ENCODE data around the gene PSG7. TPM values are rescaled to one million over a fixed set of nuclear protein-coding genes. Genes with fewer than 3 reads are reported as not detected.
A peak's percentile ranks its signal among the peaks of the same experiment; 100 is the strongest.
"Not testable (repeated sequence)": the region's sequence is repeated elsewhere in the genome, so short reads cannot be mapped to it uniquely, and the experiment has no call there.

The PSG7 gene
- polyA plus RNA-seq, 1 experiment, result 0.16 TPM

DNA sequence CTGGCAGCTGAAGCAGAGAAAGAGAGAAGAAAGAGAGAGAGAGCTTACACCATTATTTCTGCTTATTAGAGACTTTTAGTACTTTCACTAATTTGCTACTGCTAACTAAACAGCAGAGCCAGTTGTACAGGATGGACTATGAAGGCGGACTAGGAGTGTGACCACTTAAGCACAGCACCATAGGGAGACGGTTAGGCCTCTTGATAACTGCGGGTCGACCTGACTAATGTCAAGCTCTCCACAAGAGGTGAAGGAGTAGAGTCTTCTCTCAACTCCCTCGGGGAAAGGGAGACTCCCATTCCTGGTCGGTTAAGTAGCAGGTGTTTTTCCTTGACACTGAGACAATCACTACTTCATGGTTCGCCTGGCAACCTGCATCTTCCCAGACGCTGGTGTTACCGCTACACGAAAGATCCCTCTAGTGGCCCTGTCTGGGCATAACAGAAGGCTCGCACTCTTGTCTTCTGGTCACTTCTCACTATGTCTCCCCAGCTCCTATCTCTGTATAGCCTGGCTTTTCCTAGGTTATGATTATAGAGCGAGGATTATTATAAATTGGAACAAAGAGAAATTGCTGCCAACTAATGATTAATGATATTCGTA is 5.3 kb upstream of the PSG7 start:
- TF ChIP-seq, protein P1, sequence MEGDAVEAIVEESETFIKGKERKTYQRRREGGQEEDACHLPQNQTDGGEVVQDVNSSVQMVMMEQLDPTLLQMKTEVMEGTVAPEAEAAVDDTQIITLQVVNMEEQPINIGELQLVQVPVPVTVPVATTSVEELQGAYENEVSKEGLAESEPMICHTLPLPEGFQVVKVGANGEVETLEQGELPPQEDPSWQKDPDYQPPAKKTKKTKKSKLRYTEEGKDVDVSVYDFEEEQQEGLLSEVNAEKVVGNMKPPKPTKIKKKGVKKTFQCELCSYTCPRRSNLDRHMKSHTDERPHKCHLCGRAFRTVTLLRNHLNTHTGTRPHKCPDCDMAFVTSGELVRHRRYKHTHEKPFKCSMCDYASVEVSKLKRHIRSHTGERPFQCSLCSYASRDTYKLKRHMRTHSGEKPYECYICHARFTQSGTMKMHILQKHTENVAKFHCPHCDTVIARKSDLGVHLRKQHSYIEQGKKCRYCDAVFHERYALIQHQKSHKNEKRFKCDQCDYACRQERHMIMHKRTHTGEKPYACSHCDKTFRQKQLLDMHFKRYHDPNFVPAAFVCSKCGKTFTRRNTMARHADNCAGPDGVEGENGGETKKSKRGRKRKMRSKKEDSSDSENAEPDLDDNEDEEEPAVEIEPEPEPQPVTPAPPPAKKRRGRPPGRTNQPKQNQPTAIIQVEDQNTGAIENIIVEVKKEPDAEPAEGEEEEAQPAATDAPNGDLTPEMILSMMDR (IDR thresholded peaks at IDR 0.05; ENCODE audit: insufficient read depth, low read depth, low read length), result peak; percentile 39
- no peak for DNase-seq (ENCODE audit: low read depth)
- CTCF ChIA-PET, result interaction anchor here (0.8 to 1.5 kb wide), 4 partner anchors 9 to 142 kb away, joined by 3 to 4 read pairs (median 3); no protein-coding TSS in a partner anchor
- no peaks in the 10 kb centered on the region for H3K27me3 ChIP-seq (ENCODE audit: control insufficient read depth, insufficient read depth, low read length)
- H3K4me3 ChIP-seq (ENCODE audit: low read depth, low read length), result no peak overlapping the region
- no peaks in the 10 kb centered on the region for H3K36me3 ChIP-seq (ENCODE audit: control insufficient read depth, insufficient read depth, low read length)
- POLR2A ChIA-PET, result no interaction called here

DNA sequence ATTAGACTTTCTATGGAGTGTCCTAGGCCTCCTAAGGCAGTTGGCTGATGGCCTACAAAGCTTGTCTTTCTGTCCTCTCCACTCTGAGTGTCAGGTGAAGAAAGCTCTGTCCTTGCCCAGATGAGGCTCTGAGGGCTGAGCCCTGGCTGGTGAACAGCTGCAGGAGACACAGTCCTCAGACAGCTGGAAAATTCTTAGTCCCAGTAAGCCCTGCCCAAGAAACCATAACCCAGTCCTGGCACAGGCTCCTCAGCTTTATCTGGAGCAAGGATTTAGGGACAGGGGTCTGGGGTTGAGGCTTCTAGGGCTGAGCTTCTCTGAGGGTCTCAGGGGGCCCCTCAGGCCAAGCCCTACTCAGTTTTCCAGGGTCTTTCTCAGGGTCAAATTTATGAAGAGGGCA is 2.3 kb downstream of the PSG7 start:
- H3K27me3 ChIP-seq (ENCODE audit: control insufficient read depth, insufficient read depth, low read length); H3K36me3 ChIP-seq (ENCODE audit: control insufficient read depth, insufficient read depth, low read length); POLR2A ChIA-PET; DNase-seq (ENCODE audit: low read depth); H3K4me3 ChIP-seq (ENCODE audit: low read depth, low read length): not testable (repeated sequence)
- CTCF ChIA-PET, result interaction anchor here (1.0 kb wide), 1 partner anchor 142 kb away, joined by 3 read pairs; no protein-coding TSS in a partner anchor

GRCh38 chr19:42934183-42934582 is 2.8 kb downstream of the PSG7 start:
- peak; percentile 17 for DNase-seq (ENCODE audit: low read depth)
- POLR2A ChIA-PET; H3K4me3 ChIP-seq (ENCODE audit: low read depth, low read length); H3K36me3 ChIP-seq (ENCODE audit: control insufficient read depth, insufficient read depth, low read length); H3K27me3 ChIP-seq (ENCODE audit: control insufficient read depth, insufficient read depth, low read length): not testable (repeated sequence)
- CTCF ChIA-PET, result interaction anchor here (1.0 kb wide), 2 partner anchors 141 to 143 kb away, joined by 3 read pairs; no protein-coding TSS in a partner anchor

- CTCF ChIA-PET, result interaction anchor here (1.0 kb wide), 1 partner anchor 142 kb away, joined by 3 read pairs; no protein-coding TSS in a partner anchor
- POLR2A ChIA-PET; DNase-seq (ENCODE audit: low read depth): not testable (repeated sequence)
Observed at GRCh38 chr19:42933412-42933811, 3.6 kb downstream of the PSG7 start.

GRCh38 chr19:42932485-42933101 is 4.4 kb downstream of the PSG7 start:
- H3K36me3 ChIP-seq (ENCODE audit: control insufficient read depth, insufficient read depth, low read length); H3K4me3 ChIP-seq (ENCODE audit: low read depth, low read length): not testable (repeated sequence)
- CTCF ChIA-PET, result interaction anchor here (0.9 to 4.2 kb wide), 4 partner anchors 62 to 155 kb away, joined by 3 to 29 read pairs (median 6); no protein-coding TSS in a partner anchor

More at GRCh38 chr19:42933412-42933811, 3.6 kb downstream of the PSG7 start:
- not testable (repeated sequence) for H3K27me3 ChIP-seq (ENCODE audit: control insufficient read depth, insufficient read depth, low read length); H3K4me3 ChIP-seq (ENCODE audit: low read depth, low read length); H3K36me3 ChIP-seq (ENCODE audit: control insufficient read depth, insufficient read depth, low read length)

DNA sequence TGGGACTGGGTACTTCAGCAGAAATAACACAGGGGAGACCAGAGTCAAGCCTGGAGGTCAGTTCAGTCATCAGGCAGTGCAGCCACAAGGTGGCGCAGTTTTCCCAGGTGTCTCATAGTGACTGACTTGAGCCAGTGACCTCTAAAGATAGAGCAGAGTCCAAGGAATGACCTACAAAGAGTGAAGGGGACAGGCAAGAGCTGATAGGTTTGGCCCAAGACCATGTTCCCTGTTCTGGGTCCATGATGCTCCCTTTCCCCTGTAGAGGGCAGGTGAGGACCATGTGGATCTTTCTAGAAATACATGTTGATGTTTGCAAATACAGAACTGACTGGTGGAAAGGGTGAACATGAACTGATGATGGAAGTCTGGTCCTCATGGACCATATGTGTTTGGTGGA is 6.8 kb downstream of the PSG7 start:
- POLR2A ChIA-PET; H3K27me3 ChIP-seq (ENCODE audit: control insufficient read depth, insufficient read depth, low read length); H3K4me3 ChIP-seq (ENCODE audit: low read depth, low read length); H3K36me3 ChIP-seq (ENCODE audit: control insufficient read depth, insufficient read depth, low read length): not testable (repeated sequence)
- CTCF ChIA-PET, result interaction anchor here (1.2 to 4.2 kb wide), 4 partner anchors 131 to 158 kb away, joined by 3 to 29 read pairs (median 4); no protein-coding TSS in a partner anchor
- TF ChIP-seq, protein P1 (IDR thresholded peaks at IDR 0.05; ENCODE audit: insufficient read depth, low read depth, low read length), result peak; percentile 58
- peak; percentile 24 for DNase-seq (ENCODE audit: low read depth)

More at GRCh38 chr19:42932485-42933101, 4.4 kb downstream of the PSG7 start:
- POLR2A ChIA-PET; H3K27me3 ChIP-seq (ENCODE audit: control insufficient read depth, insufficient read depth, low read length): not testable (repeated sequence)
- peak; percentile 97 for DNase-seq (ENCODE audit: low read depth)

DNA sequence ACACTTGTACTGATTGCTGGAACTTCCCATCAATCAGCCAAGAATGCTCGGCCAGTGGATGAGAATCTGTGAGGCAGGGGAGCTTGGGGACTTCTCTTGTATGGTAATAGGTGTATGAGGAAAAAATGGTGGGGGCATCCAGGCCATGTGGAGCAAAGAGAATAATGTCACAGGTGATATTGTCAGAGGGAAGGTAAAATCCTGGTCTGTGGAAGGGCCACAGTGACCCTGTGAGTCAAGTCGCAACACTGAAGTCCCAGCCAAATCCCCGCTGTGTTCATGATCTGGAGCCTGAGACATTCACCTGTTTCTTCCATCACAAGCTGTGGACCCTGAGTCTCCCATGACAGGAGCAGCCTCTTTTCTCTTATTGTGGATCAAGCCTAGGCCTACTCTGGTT is 8.1 kb downstream of the PSG7 start:
- Histone ChIP-seq H3K36me3 (ENCODE audit: control insufficient read depth, insufficient read depth, low read length) (no peaks in the 10 kb centered on the region), H3K27me3 (ENCODE audit: control insufficient read depth, insufficient read depth, low read length) (no peaks in the 10 kb centered on the region), H3K4me3 (ENCODE audit: low read depth, low read length) (no peak overlapping the region)
- ChIA-PET POLR2A (no interaction called here), CTCF (interaction anchor here (0.8 to 4.2 kb wide), 6 partner anchors 102 to 159 kb away, joined by 3 to 29 read pairs (median 4); no protein-coding TSS in a partner anchor)
- TF ChIP-seq, protein P1 (IDR thresholded peaks at IDR 0.05; ENCODE audit: insufficient read depth, low read depth, low read length), result no peak
- DNase-seq (ENCODE audit: low read depth), result no peak
